ENCODE data around the gene NLK. TPM values are rescaled to one million over a fixed set of nuclear protein-coding genes. Genes with fewer than 3 reads are reported as not detected.
A peak's percentile ranks its signal among the peaks of the same experiment; 100 is the strongest.

The NLK gene
- polyA plus RNA-seq, 1 donor from 2014 or later = 81.7 TPM

DNA sequence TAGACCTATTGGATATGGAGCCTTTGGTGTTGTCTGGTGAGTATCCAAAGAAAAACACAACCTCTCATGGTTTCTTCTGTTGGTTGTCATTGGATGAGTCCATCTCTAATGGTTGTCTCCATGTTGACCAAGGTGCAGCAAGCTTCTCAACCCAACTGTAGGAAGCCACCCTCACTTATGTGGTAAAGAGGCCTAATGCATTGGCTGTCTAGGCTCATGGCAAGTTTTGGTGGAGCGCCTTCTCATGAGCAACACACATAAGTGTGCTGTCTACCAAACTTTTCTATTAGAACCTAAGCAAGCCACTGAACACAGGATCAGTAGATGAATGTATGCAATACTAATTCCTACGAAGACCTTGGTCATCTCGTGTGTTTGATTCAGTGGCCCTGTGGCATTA lies 819 bp downstream of the NLK start:
- Histone ChIP-seq H3K9ac (ENCODE audit: low read length) (no peak overlapping the region), H3F3A (ENCODE audit: insufficient read depth, low read length, poor library complexity, severe bottlenecking) (no peaks in the 10 kb centered on the region), H3K79me2 (replicated peaks; ENCODE audit: insufficient read depth, low read length) (peaks cover 56% of the 10 kb centered on the region), H3K4me2 (ENCODE audit: low read length) (peak overlapping the region; percentile 56), H3K4me3 (ENCODE audit: low read length) (peak overlapping the region; percentile 83), H3K9me2 (ENCODE audit: insufficient read depth, low read length) (no peaks in the 10 kb centered on the region), H2AFZ (ENCODE audit: low read depth, low read length) (no peak overlapping the region), H3K36me3 (ENCODE audit: insufficient read depth, low read length) (no peaks in the 10 kb centered on the region), H4K20me1 (ENCODE audit: insufficient read depth) (no peaks in the 10 kb centered on the region), H3K27ac (ENCODE audit: low read length) (no peak overlapping the region), H3K27me3 (ENCODE audit: insufficient read depth, low read depth, low read length) (no peaks in the 10 kb centered on the region), H3K9me3 (ENCODE audit: low read length) (no peaks in the 10 kb centered on the region)
- TF ChIP-seq TAF1 (IDR thresholded peaks at IDR 0.05; ENCODE audit: low read depth) (no peak), CTCF (IDR thresholded peaks at IDR 0.05; ENCODE audit: poor library complexity, severe bottlenecking) (no peak), EZH2 (IDR thresholded peaks at IDR 0.05; ENCODE audit: borderline replicate concordance, insufficient read depth, low read length, poor library complexity, severe bottlenecking) (no peak), RAD21 (conservative IDR thresholded peaks at IDR 0.05) (no peak)

DNA sequence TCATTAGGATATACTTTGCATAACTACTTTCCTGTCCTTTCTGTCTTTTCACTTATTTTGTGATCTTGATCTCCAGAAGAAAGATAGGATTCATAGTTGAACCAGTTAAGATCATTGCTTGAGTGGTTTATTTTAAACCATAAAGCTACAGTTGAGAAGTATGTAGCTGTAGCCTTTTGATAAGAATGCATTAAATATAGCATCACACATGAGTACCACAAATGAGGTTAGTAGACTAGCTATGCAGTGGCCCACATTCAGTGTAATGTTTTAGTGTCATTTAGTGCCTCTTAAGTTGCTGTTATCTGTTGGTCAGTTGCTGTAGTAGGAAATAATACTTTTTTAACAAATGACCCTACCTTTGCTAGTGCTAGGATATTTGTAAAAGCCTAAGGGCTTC lies 1.3 kb downstream of the NLK start:
- no peaks in the 10 kb centered on the region for H3K9me2 ChIP-seq (ENCODE audit: insufficient read depth, low read length)
- H3K79me2 ChIP-seq (replicated peaks; ENCODE audit: insufficient read depth, low read length) = peaks cover 61% of the 10 kb centered on the region
- H2AFZ ChIP-seq (ENCODE audit: low read depth, low read length) = no peak overlapping the region
- no peaks in the 10 kb centered on the region for H3K27me3 ChIP-seq (ENCODE audit: insufficient read depth, low read depth, low read length)
- no peaks in the 10 kb centered on the region for H4K20me1 ChIP-seq (ENCODE audit: insufficient read depth)
- TF ChIP-seq TAF1 (IDR thresholded peaks at IDR 0.05; ENCODE audit: low read depth) = no peak
- H3K36me3 ChIP-seq (ENCODE audit: insufficient read depth, low read length) = no peaks in the 10 kb centered on the region
- H3K9ac ChIP-seq (ENCODE audit: low read length) = no peak overlapping the region
- peak overlapping the region; percentile 56 for H3K4me2 ChIP-seq (ENCODE audit: low read length)
- H3K4me3 ChIP-seq (ENCODE audit: low read length) = peak overlapping the region; percentile 83
- no peaks in the 10 kb centered on the region for H3F3A ChIP-seq (ENCODE audit: insufficient read depth, low read length, poor library complexity, severe bottlenecking)
- H3K27ac ChIP-seq (ENCODE audit: low read length) = no peak overlapping the region
- no peaks in the 10 kb centered on the region for H3K9me3 ChIP-seq (ENCODE audit: low read length)

DNA sequence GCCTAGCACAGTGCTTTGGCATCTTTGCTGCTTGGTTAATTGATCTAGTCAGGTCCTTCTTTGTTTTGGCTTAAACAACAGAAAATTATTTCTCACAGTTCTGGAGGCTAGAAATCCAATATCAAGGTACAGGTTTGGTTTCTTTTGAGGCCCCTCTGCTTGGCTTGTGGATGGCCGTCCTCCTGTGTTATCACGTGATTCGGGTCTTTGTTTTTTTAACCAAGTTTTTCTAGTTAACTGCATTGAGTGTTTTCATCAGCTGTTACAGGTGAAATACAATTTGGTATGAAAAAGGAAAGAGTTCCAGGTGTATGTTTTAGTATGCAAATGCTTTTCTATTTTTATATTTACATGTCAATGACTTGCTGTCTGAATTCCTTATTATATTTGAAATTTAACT lies 2.8 kb downstream of the NLK start:
- no peaks in the 10 kb centered on the region for H3K27me3 ChIP-seq (ENCODE audit: insufficient read depth, low read depth, low read length)
- no peaks in the 10 kb centered on the region for H3K9me2 ChIP-seq (ENCODE audit: insufficient read depth, low read length)
- peak overlapping the region; percentile 13 for H3K4me2 ChIP-seq (ENCODE audit: low read length)
- TF ChIP-seq TAF1 (IDR thresholded peaks at IDR 0.05; ENCODE audit: low read depth) = no peak
- no peak for TF ChIP-seq MXI1 (conservative IDR thresholded peaks at IDR 0.05; ENCODE audit: poor library complexity, severe bottlenecking)
- no peak for TF ChIP-seq POLR2AphosphoS5 (IDR thresholded peaks at IDR 0.05)
- no peak overlapping the region for H3K27ac ChIP-seq (ENCODE audit: low read length)
- no peaks in the 10 kb centered on the region for H4K20me1 ChIP-seq (ENCODE audit: insufficient read depth)
- no peak overlapping the region for H3K9ac ChIP-seq (ENCODE audit: low read length)
- H2AFZ ChIP-seq (ENCODE audit: low read depth, low read length) = no peak overlapping the region
- peak overlapping the region; percentile 83 for H3K4me3 ChIP-seq (ENCODE audit: low read length)
- no peaks in the 10 kb centered on the region for H3K36me3 ChIP-seq (ENCODE audit: insufficient read depth, low read length)
- H3K79me2 ChIP-seq (replicated peaks; ENCODE audit: insufficient read depth, low read length) = peaks cover 66% of the 10 kb centered on the region
- H3F3A ChIP-seq (ENCODE audit: insufficient read depth, low read length, poor library complexity, severe bottlenecking) = no peaks in the 10 kb centered on the region
- no peaks in the 10 kb centered on the region for H3K9me3 ChIP-seq (ENCODE audit: low read length)

GRCh38 chr17:28046034-28046825 lies 3.8 kb downstream of the NLK start:
- no peak overlapping the region for H3K9ac ChIP-seq (ENCODE audit: low read length)
- H3K27ac ChIP-seq (ENCODE audit: low read length) = no peak overlapping the region
- H3K27me3 ChIP-seq (ENCODE audit: insufficient read depth, low read depth, low read length) = no peaks in the 10 kb centered on the region
- H3K9me3 ChIP-seq (ENCODE audit: low read length) = no peaks in the 10 kb centered on the region
- peaks cover 75% of the 10 kb centered on the region for H3K79me2 ChIP-seq (replicated peaks; ENCODE audit: insufficient read depth, low read length)
- no peaks in the 10 kb centered on the region for H4K20me1 ChIP-seq (ENCODE audit: insufficient read depth)
- H3F3A ChIP-seq (ENCODE audit: insufficient read depth, low read length, poor library complexity, severe bottlenecking) = no peaks in the 10 kb centered on the region
- H3K4me3 ChIP-seq (ENCODE audit: low read length) = peak overlapping the region; percentile 83
- H3K36me3 ChIP-seq (ENCODE audit: insufficient read depth, low read length) = no peaks in the 10 kb centered on the region
- no peak for TF ChIP-seq EP300 (conservative IDR thresholded peaks at IDR 0.05; ENCODE audit: poor library complexity, severe bottlenecking)
- no peak for TF ChIP-seq TAF1 (IDR thresholded peaks at IDR 0.05; ENCODE audit: low read depth)
- TF ChIP-seq RAD21 (conservative IDR thresholded peaks at IDR 0.05) = no peak
- TF ChIP-seq, protein P1, sequence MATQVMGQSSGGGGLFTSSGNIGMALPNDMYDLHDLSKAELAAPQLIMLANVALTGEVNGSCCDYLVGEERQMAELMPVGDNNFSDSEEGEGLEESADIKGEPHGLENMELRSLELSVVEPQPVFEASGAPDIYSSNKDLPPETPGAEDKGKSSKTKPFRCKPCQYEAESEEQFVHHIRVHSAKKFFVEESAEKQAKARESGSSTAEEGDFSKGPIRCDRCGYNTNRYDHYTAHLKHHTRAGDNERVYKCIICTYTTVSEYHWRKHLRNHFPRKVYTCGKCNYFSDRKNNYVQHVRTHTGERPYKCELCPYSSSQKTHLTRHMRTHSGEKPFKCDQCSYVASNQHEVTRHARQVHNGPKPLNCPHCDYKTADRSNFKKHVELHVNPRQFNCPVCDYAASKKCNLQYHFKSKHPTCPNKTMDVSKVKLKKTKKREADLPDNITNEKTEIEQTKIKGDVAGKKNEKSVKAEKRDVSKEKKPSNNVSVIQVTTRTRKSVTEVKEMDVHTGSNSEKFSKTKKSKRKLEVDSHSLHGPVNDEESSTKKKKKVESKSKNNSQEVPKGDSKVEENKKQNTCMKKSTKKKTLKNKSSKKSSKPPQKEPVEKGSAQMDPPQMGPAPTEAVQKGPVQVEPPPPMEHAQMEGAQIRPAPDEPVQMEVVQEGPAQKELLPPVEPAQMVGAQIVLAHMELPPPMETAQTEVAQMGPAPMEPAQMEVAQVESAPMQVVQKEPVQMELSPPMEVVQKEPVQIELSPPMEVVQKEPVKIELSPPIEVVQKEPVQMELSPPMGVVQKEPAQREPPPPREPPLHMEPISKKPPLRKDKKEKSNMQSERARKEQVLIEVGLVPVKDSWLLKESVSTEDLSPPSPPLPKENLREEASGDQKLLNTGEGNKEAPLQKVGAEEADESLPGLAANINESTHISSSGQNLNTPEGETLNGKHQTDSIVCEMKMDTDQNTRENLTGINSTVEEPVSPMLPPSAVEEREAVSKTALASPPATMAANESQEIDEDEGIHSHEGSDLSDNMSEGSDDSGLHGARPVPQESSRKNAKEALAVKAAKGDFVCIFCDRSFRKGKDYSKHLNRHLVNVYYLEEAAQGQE (IDR thresholded peaks at IDR 0.05; ENCODE audit: borderline replicate concordance) = no peak
- TF ChIP-seq POLR2AphosphoS5 (IDR thresholded peaks at IDR 0.05) = no peak
- no peak for TF ChIP-seq MXI1 (conservative IDR thresholded peaks at IDR 0.05; ENCODE audit: poor library complexity, severe bottlenecking)
- no peak for TF ChIP-seq EZH2 (IDR thresholded peaks at IDR 0.05; ENCODE audit: borderline replicate concordance, insufficient read depth, low read length, poor library complexity, severe bottlenecking)
- no peak for TF ChIP-seq CTCF (IDR thresholded peaks at IDR 0.05; ENCODE audit: poor library complexity, severe bottlenecking)
- no peak for TF ChIP-seq SMC3 (conservative IDR thresholded peaks at IDR 0.05; ENCODE audit: poor library complexity)
- H2AFZ ChIP-seq (ENCODE audit: low read depth, low read length) = no peak overlapping the region
- H3K4me2 ChIP-seq (ENCODE audit: low read length) = peak overlapping the region; percentile 7
- no peaks in the 10 kb centered on the region for H3K9me2 ChIP-seq (ENCODE audit: insufficient read depth, low read length)

All from neural cell (in vitro differentiated cells).